Inflammatory macrophage (primary cell): Measurements from ENCODE around the gene SRP54.
"Not testable (repeated sequence)": the region's sequence is repeated elsewhere in the genome, so short reads cannot be mapped to it uniquely, and the experiment has no call there.

Experiments used
- DNase-seq, 2 donors: peaks; one replicate each; pipeline ENCODE4 v3.0.0-alpha.2; 2020 to 2022

SRP54 gene

GRCh38 chr14:34983786-34984185 is 994 bp downstream of the SRP54 start:
- DNase-seq: peak; percentile 41 to 56

GRCh38 chr14:34985740-34986139 is 2.9 kb downstream of the SRP54 start:
- no peak for DNase-seq

GRCh38 chr14:34987180-34987579 is 4.4 kb downstream of the SRP54 start:
- no peak for DNase-seq

- no peak for DNase-seq
These were observed 7.0 kb downstream of the SRP54 start for GRCh38 chr14:34989762-34990161.

- no peak for DNase-seq
These were observed 10.6 kb downstream of the SRP54 start for GRCh38 chr14:34993426-34993825.

- DNase-seq: no peak
These were observed 11.9 kb downstream of the SRP54 start for GRCh38 chr14:34994668-34995067.

GRCh38 chr14:34997762-34998161 is 15.0 kb downstream of the SRP54 start:
- no peak for DNase-seq

- DNase-seq: no peak
These were observed 16.7 kb downstream of the SRP54 start for GRCh38 chr14:34999500-34999899.

- DNase-seq: no peak
These were observed 18.8 kb downstream of the SRP54 start for GRCh38 chr14:35001621-35002020.

GRCh38 chr14:35004839-35005238 is 22.0 kb downstream of the SRP54 start:
- no peak for DNase-seq

GRCh38 chr14:35016568-35016967 is 33.8 kb downstream of the SRP54 start:
- no peak for DNase-seq

- peak; percentile 11 to 30 for DNase-seq
These were observed 37.9 kb downstream of the SRP54 start for GRCh38 chr14:35020713-35021112.

- no peak for DNase-seq
These were observed 45.6 kb downstream of the SRP54 start for GRCh38 chr14:35028435-35028834.

- no peak for DNase-seq
These were observed 49.8 kb downstream of the SRP54 start for GRCh38 chr14:35032562-35032961.

GRCh38 chr14:35034440-35034833 is 51.6 kb downstream of the SRP54 start:
- no peak for DNase-seq

- not testable (repeated sequence) for DNase-seq
These were observed 52.3 kb downstream of the SRP54 start for GRCh38 chr14:35034944-35035554.

- DNase-seq: not testable (repeated sequence)
These were observed 55.5 kb downstream of the SRP54 start for GRCh38 chr14:35038312-35038711.

- no peak for DNase-seq
These were observed 59.8 kb downstream of the SRP54 start for GRCh38 chr14:35042632-35043031.

GRCh38 chr14:35043046-35043445 is 60.3 kb downstream of the SRP54 start:
- DNase-seq: peak in 1 of 2 donors; percentile 8

GRCh38 chr14:35044939-35045797 is 62.4 kb downstream of the SRP54 start:
- DNase-seq: peak in 1 of 2 donors; percentile 27

GRCh38 chr14:35045798-35046047 is 62.9 kb downstream of the SRP54 start:
- DNase-seq: no peak

GRCh38 chr14:35046048-35046750 is 63.4 kb downstream of the SRP54 start, which contains the start of gene FAM177A1:
Gene FAM177A1, plus strand, starts transcription at chr14:35046272. Its CDS starts 192 bp downstream, at chr14:35046464.
- DNase-seq: peak; percentile 98

GRCh38 chr14:35046751-35047536 is 64.2 kb downstream of the SRP54 start:
- DNase-seq: peak in 1 of 2 donors; percentile 34
